Lung (tissue), 12 donors: ENCODE data around the gene TNIK. TPM values are rescaled to one million over a fixed set of nuclear protein-coding genes. Genes with fewer than 3 reads are reported as not detected.

Experiments used
- ATAC-seq: fragments of 200-7000 bp; cut with Tn5 transposase; one replicate; pipeline ENCODE4 v1.9.1; 2020; ENCODE audit warnings: moderate number of reproducible peaks; ENCODE audit not compliant: insufficient read depth, low FRiP score
- DNase-seq, 3 donors: peaks; one replicate each; pipeline ENCODE4 v3.0.0-alpha.2; 2013 to 2017
- H3K27ac ChIP-seq, 2 donors: one replicate each; pipeline ENCODE4 v1.5.1; 2013; ENCODE audit warnings: mild to moderate bottlenecking in 2 of 2, moderate library complexity in 2 of 2, control low read depth in 1 of 2, inconsistent platforms in 1 of 2, low read depth in 1 of 2, low read length in 1 of 2
- H3K27me3 ChIP-seq, 3 donors: one replicate each; pipeline ENCODE4 v1.5.1; 2013; ENCODE audit warnings: low read length in 2 of 3; ENCODE audit not compliant: control insufficient read depth in 3 of 3, insufficient read depth in 3 of 3
- H3K36me3 ChIP-seq, 4 donors: one replicate each; pipeline ENCODE4 v1.5.1; 2013; ENCODE audit warnings: low read length in 4 of 4, mild to moderate bottlenecking in 1 of 4, moderate library complexity in 1 of 4; ENCODE audit not compliant: control insufficient read depth in 4 of 4, insufficient read depth in 4 of 4
- H3K4me1 ChIP-seq, 5 donors: one replicate each; pipeline ENCODE4 v1.5.1; 2013; ENCODE audit warnings: low read length in 5 of 5, mild to moderate bottlenecking in 2 of 5, moderate library complexity in 1 of 5; ENCODE audit not compliant: control insufficient read depth in 5 of 5, insufficient read depth in 5 of 5
- H3K4me3 ChIP-seq: one replicate; pipeline ENCODE4 v1.5.1; 2013; ENCODE audit warnings: mild to moderate bottlenecking, control low read depth, moderate library complexity
- H3K9ac ChIP-seq, 2 donors: one replicate each; pipeline ENCODE4 v1.5.1; 2013; ENCODE audit warnings: low read length in 2 of 2, control low read depth in 1 of 2; ENCODE audit not compliant: insufficient read depth in 1 of 2
- H3K9me3 ChIP-seq, 4 donors: one replicate each; pipeline ENCODE4 v1.5.1; 2013; ENCODE audit warnings: low read length in 3 of 4, mild to moderate bottlenecking in 1 of 4, moderate library complexity in 1 of 4; ENCODE audit not compliant: control insufficient read depth in 4 of 4, insufficient read depth in 3 of 4
- CTCF ChIP-seq: IDR thresholded peaks from 2 replicates; pipeline ENCODE4 v1.5.1; 2012; ENCODE audit warnings: mild to moderate bottlenecking; ENCODE audit errors: control extremely low read depth, extremely low read depth
- WGBS, 2 donors: extraction: QIAGEN DNeasy Blood & Tissue Kit; methylation state at CpG; one replicate each; pipeline ENCODE4 v1.1.7; 2013; 5-methylcytosine and 5-hydroxymethylcytosine counted together
- polyA plus RNA-seq, 2 donors: library from polyadenylated mRNA; stranded (reverse); fragments of 200-250 nt; gene quantifications; one replicate each; pipeline ENCODE4 v1.2.1, GENCODE V29; 2013
- total RNA-seq, 2 donors: library from RNA; depleted of rRNA in 1 of 2; stranded (reverse); fragments of >200 nt in 1 of 2; gene quantifications; one replicate each; pipeline ENCODE4 v1.2.1, GENCODE V29; 2014 to 2021
- donor health status: control.
- donor health status: control.
- donor health status: Bipolar disorder and iron deficiency.
- donor health status: healthy.
- donor health status: DM: yes; HTN: yes; CAD: no.

TNIK gene
- total and polyA plus RNA-seq, 4 donors, result 9.4 to 36.3 (median 14.3) TPM

DNA sequence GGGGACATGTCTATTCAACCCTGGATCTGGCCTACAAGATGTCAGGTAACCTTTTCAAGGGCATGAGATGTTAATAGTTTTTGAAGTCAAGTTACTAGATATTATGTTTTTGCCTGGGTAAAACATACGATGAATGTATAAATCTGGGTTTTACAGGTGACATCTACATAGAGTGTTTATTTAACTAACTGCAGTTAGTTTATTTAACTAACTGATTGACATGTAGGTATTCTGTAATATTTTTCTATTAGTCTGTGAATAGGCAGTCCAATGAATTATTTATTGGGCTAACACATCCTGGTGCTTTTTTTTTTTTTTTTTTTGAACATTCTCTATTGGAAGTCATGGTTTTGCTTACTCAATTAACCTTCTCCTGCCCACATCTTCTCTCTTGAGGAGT is 38.7 kb upstream of the TNIK start:
- DNase-seq (no peak), ATAC-seq (no peak)
- 64 to 86% methylated on average over 1 of the region's 1 CpG for WGBS, 2 donors
- Histone ChIP-seq H3K4me1 (no peaks in the 10 kb centered on the region), H3K27me3 (no peaks in the 10 kb centered on the region), H3K27ac (no peak overlapping the region), H3K9me3 (no peaks in the 10 kb centered on the region), H3K9ac (no peak overlapping the region), H3K4me3 (no peak overlapping the region), H3K36me3 (no peaks in the 10 kb centered on the region)
- no peak for TF ChIP-seq CTCF

GRCh38 chr3:171497468-171497867 is 37.3 kb upstream of the TNIK start:
- DNase-seq (no peak), ATAC-seq (no peak)
- Histone ChIP-seq H3K4me3 (no peak overlapping the region), H3K9me3 (no peaks in the 10 kb centered on the region), H3K36me3 (no peaks in the 10 kb centered on the region), H3K9ac (no peak overlapping the region), H3K27ac (no peak overlapping the region), H3K27me3 (no peaks in the 10 kb centered on the region), H3K4me1 (no peaks in the 10 kb centered on the region)
- TF ChIP-seq CTCF, result no peak
- WGBS, 2 donors, result 98 to 100% methylated on average over 1 of the region's 1 CpG

DNA sequence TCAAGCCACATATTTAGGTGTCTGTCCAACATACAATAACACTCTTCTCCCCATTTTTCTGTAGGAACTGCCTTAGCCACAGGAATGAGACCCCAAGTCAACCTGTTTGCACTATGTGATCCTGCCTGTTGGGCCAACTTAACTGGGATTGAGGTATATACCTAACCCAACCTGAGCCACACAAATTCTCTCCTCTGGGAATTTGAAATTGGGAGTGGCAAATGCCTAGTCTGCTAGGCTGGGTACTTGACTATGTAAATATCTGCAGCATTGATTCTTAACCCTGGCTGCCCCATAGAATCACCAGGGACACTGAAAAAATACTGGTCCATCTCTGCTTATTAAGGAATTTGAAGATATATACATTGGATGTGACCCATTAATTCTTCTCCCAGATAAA is 35.2 kb upstream of the TNIK start:
- Histone ChIP-seq H3K4me3 (no peak overlapping the region), H3K4me1 (no peaks in the 10 kb centered on the region), H3K36me3 (no peaks in the 10 kb centered on the region), H3K27ac (no peak overlapping the region), H3K9me3 (no peaks in the 10 kb centered on the region), H3K9ac (no peak overlapping the region), H3K27me3 (no peaks in the 10 kb centered on the region)
- TF ChIP-seq CTCF, result no peak
- ATAC-seq (no peak), DNase-seq (no peak)

GRCh38 chr3:171494457-171495109 is 34.4 kb upstream of the TNIK start:
- no peak overlapping the region for H3K27ac ChIP-seq
- no peak for TF ChIP-seq CTCF
- H3K36me3 ChIP-seq, result no peaks in the 10 kb centered on the region
- H3K27me3 ChIP-seq, result no peaks in the 10 kb centered on the region
- H3K9me3 ChIP-seq, result no peaks in the 10 kb centered on the region
- no peak for DNase-seq
- H3K4me3 ChIP-seq, result no peak overlapping the region
- H3K9ac ChIP-seq, result no peak overlapping the region
- H3K4me1 ChIP-seq, result no peaks in the 10 kb centered on the region
- 76 to 83% methylated on average over 4 of the region's 4 CpGs for WGBS, 2 donors
- ATAC-seq, result no peak
